ENCODE measurements around the gene TSPAN18.
"Not testable (repeated sequence)": the region's sequence is repeated elsewhere in the genome, so short reads cannot be mapped to it uniquely, and the experiment has no call there.

The TSPAN18 gene

GRCh38 chr11:44868455-44869421 is 142.0 kb downstream of the TSPAN18 start:
- DNase-seq (ENCODE audit: low spot score), result no peak

- DNase-seq (ENCODE audit: low spot score), result no peak
These were observed 143.4 kb downstream of the TSPAN18 start for GRCh38 chr11:44870181-44870580.

GRCh38 chr11:44870615-44871176 is 143.9 kb downstream of the TSPAN18 start:
- no peak for DNase-seq (ENCODE audit: low spot score)

DNA sequence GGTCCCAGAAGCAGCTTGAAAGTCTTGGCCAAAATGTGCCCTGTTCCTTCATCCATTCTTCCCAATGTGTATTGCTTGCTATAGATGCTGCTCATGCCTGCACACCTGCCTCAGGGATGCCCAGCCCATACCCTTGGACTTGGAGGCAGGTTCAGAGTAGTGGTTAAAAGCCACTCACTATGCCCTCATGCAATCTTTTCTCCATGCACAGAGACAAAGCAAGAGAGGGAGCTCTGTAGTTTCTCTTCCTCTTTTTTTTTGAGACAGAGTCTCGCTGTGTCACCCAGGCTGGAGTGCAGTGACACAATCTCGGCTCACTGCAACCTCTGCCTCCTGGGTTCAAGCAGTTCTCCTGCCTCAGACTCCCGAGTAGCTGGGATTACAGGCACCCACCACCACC is 144.9 kb downstream of the TSPAN18 start:
- not testable (repeated sequence) for DNase-seq (ENCODE audit: low spot score)

GRCh38 chr11:44872556-44872955 is 145.8 kb downstream of the TSPAN18 start:
- no peak for DNase-seq (ENCODE audit: low spot score)

- DNase-seq (ENCODE audit: low spot score), result no peak
These were observed 146.8 kb downstream of the TSPAN18 start for GRCh38 chr11:44873537-44873936.

DNA sequence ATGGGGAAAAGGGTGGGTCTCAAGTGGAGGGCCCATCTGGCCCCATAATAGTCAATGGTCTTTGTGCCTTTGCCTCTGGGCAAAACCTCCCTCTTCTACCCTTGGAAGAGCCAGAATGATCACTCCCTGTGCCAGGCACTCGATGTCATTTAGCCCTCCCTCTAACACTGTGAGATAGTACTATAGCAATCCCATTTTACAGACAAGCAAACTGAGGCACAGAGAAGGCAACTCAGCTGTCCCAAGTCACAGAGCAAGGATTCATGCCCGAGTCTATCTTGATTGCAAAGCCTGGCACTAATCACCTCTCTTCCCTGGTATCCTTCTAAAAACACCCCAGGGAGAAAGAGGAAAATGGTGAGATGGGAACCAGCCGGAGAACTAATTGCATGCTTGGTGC is 147.5 kb downstream of the TSPAN18 start:
- no peak for DNase-seq (ENCODE audit: low spot score)

DNA sequence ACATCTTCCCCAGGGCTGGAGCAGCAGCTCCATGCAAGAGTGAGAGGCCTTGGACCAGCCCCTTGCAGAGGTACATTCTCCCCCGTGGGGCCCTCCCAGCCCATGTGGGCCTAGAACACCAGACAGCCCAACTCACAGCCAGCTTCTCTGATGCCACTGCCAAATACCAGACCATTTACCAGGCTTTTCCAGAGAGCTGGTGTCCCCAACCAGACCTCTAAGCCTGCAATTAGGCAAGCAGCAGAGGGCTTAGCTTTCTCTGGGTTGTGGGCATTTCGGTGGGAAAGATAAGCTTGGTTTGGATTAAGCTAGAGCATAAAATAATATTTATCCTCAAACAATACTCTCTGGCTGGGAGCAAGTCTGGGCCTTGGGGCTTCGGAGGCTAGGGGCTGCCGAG is 148.3 kb downstream of the TSPAN18 start:
- no peak for DNase-seq (ENCODE audit: low spot score)

DNA sequence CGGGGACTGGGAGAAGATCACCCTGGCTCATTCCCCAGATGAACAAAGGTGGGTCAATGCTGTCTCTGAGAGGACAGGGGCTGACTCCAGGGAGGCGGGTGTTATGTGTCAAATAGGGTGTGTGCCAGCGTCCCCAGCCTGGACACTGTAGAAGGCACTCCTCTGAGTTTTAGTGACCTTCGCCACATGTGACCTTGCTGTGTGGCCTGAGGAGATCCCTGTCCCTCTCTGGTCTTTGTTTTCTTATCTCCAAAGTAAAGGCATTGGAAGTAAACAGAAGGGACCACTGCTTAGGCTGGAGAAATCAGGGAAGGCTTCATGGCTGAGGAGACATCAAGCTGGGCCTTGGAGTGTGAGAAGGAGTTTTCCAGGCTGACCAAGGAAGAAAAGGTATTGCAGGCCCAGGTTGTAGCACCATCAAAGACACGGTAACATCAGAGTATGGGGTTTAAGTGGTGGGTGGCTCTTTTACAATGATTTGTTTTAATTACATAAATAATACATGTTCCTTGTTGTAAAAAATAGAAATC is 149.5 kb downstream of the TSPAN18 start:
- DNase-seq (ENCODE audit: low spot score), result no peak

DNA sequence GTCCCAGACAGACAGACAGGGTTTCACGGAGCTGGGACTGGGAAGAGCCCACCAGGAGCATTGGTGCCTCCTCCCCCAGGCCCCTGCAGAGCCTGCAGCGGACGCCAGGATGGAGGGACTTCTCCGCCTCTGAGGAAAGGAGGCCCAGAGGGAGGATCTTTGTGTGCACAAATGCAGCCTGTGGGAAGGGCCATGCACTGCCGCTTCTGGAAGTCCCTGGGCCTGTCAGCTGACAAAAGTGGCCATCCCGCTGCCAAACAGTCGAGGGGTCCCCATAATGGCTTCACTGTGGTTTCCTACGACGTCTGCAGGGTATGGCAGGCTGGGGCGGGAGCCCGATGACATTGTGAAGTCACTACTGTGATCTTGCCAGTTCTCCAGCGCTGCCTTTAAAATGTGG is 150.1 kb downstream of the TSPAN18 start:
- no peak for DNase-seq (ENCODE audit: low spot score)

DNA sequence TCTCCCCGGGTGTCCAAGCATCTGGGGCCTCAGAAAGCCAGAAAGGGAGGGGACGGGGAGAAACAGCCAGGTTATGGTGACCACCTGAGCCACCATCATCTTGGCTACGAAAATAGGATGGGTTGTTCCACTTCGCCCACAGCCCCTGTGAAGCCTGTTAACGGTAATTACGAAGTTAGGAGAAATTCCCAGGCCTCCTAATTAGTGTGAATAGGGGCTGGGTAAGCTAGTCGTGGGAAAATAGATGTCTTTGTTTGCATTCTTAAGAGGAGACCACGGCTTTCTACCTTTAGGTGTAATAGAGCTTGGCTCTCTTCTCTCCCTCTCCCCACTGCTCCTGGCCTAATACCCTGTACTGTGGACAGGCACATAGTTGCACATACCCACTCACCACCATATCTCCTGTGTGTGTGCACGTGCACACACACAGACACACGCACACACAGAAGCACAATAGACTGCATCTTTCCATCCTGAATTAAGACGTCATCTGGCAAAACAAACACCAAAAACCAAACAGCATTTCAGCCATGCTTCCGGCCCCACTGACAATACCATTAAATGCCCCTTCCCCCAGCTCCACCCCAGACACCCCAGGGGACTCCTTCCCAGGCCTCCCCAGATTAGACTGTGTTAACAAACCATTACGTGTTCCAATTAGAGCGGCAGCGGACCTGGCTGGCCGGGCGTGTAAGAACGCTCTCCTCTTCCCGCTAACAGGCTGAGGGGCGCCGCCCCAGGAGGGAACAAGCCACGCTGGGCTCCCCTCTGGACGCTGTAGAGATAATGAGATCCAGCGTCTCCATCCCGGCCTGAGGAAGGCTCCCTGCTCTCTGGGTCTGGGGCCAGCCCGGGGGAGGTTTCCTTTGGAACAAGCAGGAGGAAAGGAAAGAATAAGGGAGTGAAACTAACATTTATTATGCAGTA is 151.1 kb downstream of the TSPAN18 start:
- no peak for DNase-seq (ENCODE audit: low spot score)

DNA sequence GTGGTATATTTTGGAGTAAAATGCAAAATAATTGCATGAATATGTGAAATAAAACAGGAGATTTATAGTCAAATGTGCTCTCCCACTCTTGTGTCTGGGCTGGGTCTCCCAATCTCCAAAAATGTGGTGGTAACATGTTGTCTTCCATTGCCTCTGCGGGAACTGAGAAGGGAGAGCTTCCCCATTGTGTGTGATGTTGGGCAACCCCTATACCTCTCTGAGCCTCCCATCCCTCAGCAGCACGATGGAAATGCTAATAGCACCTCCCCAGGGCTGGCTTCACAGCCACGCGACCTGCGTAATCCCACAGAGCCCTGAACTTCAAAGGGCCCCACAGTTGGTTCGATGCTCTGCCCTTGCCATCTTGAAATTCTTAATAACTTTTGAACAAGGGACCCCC is 151.9 kb downstream of the TSPAN18 start:
- DNase-seq (ENCODE audit: low spot score), result no peak

DNA sequence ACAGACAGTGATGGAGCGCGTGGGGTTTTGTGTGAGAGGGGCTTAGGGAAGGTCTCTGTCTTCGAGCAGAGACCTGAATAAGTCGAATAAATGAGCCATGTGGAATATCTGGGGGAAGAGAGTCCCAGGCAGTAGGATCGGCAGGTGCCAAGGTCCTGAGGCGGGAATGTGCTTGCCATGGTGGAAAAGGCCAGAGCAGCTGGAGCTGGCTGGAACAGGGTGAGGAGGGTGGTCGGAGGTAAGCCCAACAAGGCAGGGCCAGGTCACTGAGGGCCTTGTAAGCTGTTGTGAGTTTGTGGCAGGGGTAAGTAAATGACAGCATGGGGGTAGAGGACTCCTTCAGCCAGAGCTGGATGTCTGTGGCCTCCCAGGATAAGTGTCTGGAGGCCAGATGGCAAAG is 152.7 kb downstream of the TSPAN18 start:
- no peak for DNase-seq (ENCODE audit: low spot score)

- no peak for DNase-seq (ENCODE audit: low spot score)
These were observed 153.7 kb downstream of the TSPAN18 start for GRCh38 chr11:44880511-44880910.

DNA sequence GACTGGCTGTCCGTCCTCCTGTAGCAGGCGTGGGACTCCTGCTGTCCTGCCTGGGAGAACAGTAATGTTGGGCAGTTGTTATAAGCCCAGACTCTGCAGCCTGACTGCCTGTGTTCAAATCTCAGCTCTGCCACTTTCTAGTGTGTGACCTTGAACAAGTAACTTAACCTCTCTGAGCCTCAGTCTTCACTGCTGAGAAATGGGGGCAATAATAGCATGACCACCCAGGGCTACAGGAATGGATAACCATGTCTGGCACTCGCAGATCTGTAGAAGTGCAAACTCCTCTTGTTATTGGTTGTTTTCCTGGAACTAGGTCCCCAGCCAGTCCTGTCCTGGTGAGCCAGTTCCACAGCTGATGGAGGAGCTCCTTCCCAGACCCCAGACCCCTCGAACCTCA is 154.2 kb downstream of the TSPAN18 start:
- DNase-seq (ENCODE audit: low spot score), result no peak

- no peak for DNase-seq (ENCODE audit: low spot score)
These were observed 156.5 kb downstream of the TSPAN18 start for GRCh38 chr11:44883277-44883676.

- DNase-seq (ENCODE audit: low spot score), result no peak
These were observed 157.3 kb downstream of the TSPAN18 start for GRCh38 chr11:44884056-44884455.

- no peak for DNase-seq (ENCODE audit: low spot score)
These were observed 158.5 kb downstream of the TSPAN18 start for GRCh38 chr11:44885065-44885810.

- no peak for DNase-seq (ENCODE audit: low spot score)
These were observed 159.4 kb downstream of the TSPAN18 start for GRCh38 chr11:44885919-44886789.

- no peak for DNase-seq (ENCODE audit: low spot score)
These were observed 160.0 kb downstream of the TSPAN18 start for GRCh38 chr11:44886790-44887140.

GRCh38 chr11:44887636-44888035 is 160.9 kb downstream of the TSPAN18 start:
- no peak for DNase-seq (ENCODE audit: low spot score)
